ENCODE data around the gene GTF2E1. TPM values are rescaled to one million over a fixed set of nuclear protein-coding genes. Genes with fewer than 3 reads are reported as not detected.

GTF2E1 gene
- total RNA-seq, 1 donor from 2014 or later: 16.8 TPM

DNA sequence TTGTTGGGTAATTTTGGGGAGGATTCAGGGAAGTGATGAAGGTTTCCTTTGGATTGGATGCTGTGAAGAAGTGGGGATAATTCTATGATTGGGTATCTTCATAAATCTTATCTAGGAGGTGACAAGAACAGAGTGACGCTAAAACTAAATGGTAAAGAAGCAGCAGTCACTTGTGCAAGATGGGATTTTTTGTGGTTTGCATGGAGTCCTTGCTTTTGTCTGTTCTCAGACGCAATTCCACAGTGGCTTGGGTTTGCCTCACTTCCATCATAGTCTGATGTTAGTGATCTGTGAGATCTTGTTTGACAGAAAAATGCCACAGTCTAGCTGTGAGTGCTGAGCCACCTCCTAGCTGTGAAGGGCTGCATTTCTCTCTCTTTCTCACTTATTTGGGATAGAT, 26.9 kb downstream of the GTF2E1 start:
- Histone ChIP-seq H3K36me3 (peaks cover 12% of the 10 kb centered on the region), H3K4me3 (no peak overlapping the region), H3K4me1 (peaks cover 14% of the 10 kb centered on the region), H3K27me3 (no peaks in the 10 kb centered on the region), H3K9me3 (no peaks in the 10 kb centered on the region), H3K27ac (no peak overlapping the region)
- intact Hi-C loops (cut with DNase I): no loop called here
- no peak for DNase-seq
- ATAC-seq: no peak
- no peak for TF ChIP-seq CTCF (IDR thresholded peaks at IDR 0.05)

GRCh38 chr3:120770891-120771290, 28.3 kb downstream of the GTF2E1 start:
- no peak overlapping the region for H3K27ac ChIP-seq
- intact Hi-C loops (cut with DNase I): no loop called here
- peaks cover 14% of the 10 kb centered on the region for H3K4me1 ChIP-seq
- TF ChIP-seq CTCF (IDR thresholded peaks at IDR 0.05): no peak
- no peaks in the 10 kb centered on the region for H3K27me3 ChIP-seq
- DNase-seq: no peak
- H3K4me3 ChIP-seq: no peak overlapping the region
- no peaks in the 10 kb centered on the region for H3K9me3 ChIP-seq
- ATAC-seq: no peak
- peaks cover 12% of the 10 kb centered on the region for H3K36me3 ChIP-seq

- H3K4me3 ChIP-seq: no peak overlapping the region
- intact Hi-C loops (cut with DNase I): no loop called here
- H3K9me3 ChIP-seq: no peaks in the 10 kb centered on the region
- H3K36me3 ChIP-seq: peaks cover 16% of the 10 kb centered on the region
- no peak for TF ChIP-seq CTCF (IDR thresholded peaks at IDR 0.05)
- no peak for ATAC-seq
- H3K4me1 ChIP-seq: peaks cover 10% of the 10 kb centered on the region
- no peaks in the 10 kb centered on the region for H3K27me3 ChIP-seq
- H3K27ac ChIP-seq: no peak overlapping the region
- no peak for DNase-seq
Observed at GRCh38 chr3:120772081-120772480, 29.5 kb downstream of the GTF2E1 start.

GRCh38 chr3:120773932-120774331, 31.4 kb downstream of the GTF2E1 start:
- intact Hi-C loops (cut with DNase I): no loop called here
- TF ChIP-seq CTCF (IDR thresholded peaks at IDR 0.05): no peak
- Histone ChIP-seq H3K36me3 (peaks cover 22% of the 10 kb centered on the region), H3K9me3 (no peaks in the 10 kb centered on the region), H3K4me1 (no peaks in the 10 kb centered on the region), H3K27ac (no peak overlapping the region), H3K4me3 (no peak overlapping the region), H3K27me3 (no peaks in the 10 kb centered on the region)
- no peak for DNase-seq
- ATAC-seq: no peak

- no peak for TF ChIP-seq CTCF (IDR thresholded peaks at IDR 0.05)
Observed at GRCh38 chr3:120775411-120775810, 32.9 kb downstream of the GTF2E1 start.

DNA sequence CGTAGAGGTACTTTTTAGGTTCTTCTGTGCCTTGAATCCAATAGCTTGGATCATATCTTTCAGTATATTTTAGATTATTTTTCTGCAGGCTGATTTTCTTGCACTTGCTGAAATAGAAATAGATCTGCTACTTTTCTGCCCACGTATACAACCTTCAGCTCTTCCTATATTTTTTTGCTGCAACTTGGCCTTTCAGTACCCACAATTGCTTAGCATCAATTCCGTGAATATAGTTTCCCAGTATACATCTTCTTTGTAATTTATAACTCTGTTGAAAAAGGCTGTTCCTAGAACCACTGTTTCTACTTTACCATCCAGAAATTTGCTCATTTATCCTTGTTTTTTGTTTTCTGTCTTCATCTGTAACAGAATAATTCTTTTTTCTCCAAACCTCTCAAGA, 36.2 kb downstream of the GTF2E1 start:
- Histone ChIP-seq H3K4me3 (no peak overlapping the region), H3K36me3 (peaks cover 32% of the 10 kb centered on the region), H3K27ac (no peak overlapping the region), H3K4me1 (no peaks in the 10 kb centered on the region), H3K9me3 (no peaks in the 10 kb centered on the region), H3K27me3 (no peaks in the 10 kb centered on the region)
- no peak for TF ChIP-seq CTCF (IDR thresholded peaks at IDR 0.05)
- intact Hi-C loops (cut with DNase I): no loop called here
- ATAC-seq: no peak
- DNase-seq: no peak

More at GRCh38 chr3:120775411-120775810, 32.9 kb downstream of the GTF2E1 start:
- intact Hi-C loops (cut with DNase I): no loop called here
- H3K9me3 ChIP-seq: no peaks in the 10 kb centered on the region
- no peak overlapping the region for H3K4me3 ChIP-seq
- no peak overlapping the region for H3K27ac ChIP-seq
- H3K4me1 ChIP-seq: no peaks in the 10 kb centered on the region
- H3K36me3 ChIP-seq: peaks cover 26% of the 10 kb centered on the region
- ATAC-seq (no peak), DNase-seq (no peak)
- no peaks in the 10 kb centered on the region for H3K27me3 ChIP-seq
